Tibial nerve (tissue), 4 donors: ENCODE measurements around the gene DUSP1. TPM values are rescaled to one million over a fixed set of nuclear protein-coding genes. Genes with fewer than 3 reads are reported as not detected.
A peak's percentile ranks its signal among the peaks of the same experiment; 100 is the strongest.
"Not testable (repeated sequence)": the region's sequence is repeated elsewhere in the genome, so short reads cannot be mapped to it uniquely, and the experiment has no call there.

Experiments used
- DNase-seq, 2 donors: peaks; one replicate each; pipeline ENCODE4 v3.0.0-alpha.2; 2019; ENCODE audit warnings: low spot score in 2 of 2
- H3K27ac ChIP-seq, 4 donors: fragments of 200-600 bp; sonication (generic) in 3 of 4; one replicate each; pipeline ENCODE4 v1.5.1; 2017 to 2019; ENCODE audit warnings: mild to moderate bottlenecking in 1 of 4
- H3K27me3 ChIP-seq, 2 donors: fragments of 200-600 bp; sonication (generic) in 1 of 2; one replicate each; pipeline versions ENCODE4 v1.5.1 to v1.6.0; 2017 to 2019
- H3K36me3 ChIP-seq, 3 donors: fragments of 200-600 bp; sonication (generic); one replicate each; pipeline ENCODE4 v1.5.1; 2018 to 2019
- H3K4me1 ChIP-seq, 4 donors: fragments of 200-600 bp; sonication (generic) in 3 of 4; one replicate each; pipeline ENCODE4 v1.5.1; 2017 to 2019
- H3K4me3 ChIP-seq, 4 donors: fragments of 200-600 bp; sonication (generic) in 3 of 4; one replicate each; pipeline ENCODE4 v1.5.1; 2017 to 2019; ENCODE audit warnings: mild to moderate bottlenecking in 1 of 4, moderate library complexity in 1 of 4
- H3K9me3 ChIP-seq, 4 donors: fragments of 200-600 bp; sonication (generic) in 3 of 4; one replicate each; pipeline ENCODE4 v1.5.1; 2017 to 2019
- CTCF ChIP-seq, 5 experiments: fragments of 200-600 bp in 3 of 5; fragments of 450-650 bp in 2 of 5; sonication (generic) in 3 of 5; IDR thresholded peaks; one replicate each; pipeline ENCODE4 v1.5.1; 2016 to 2019; ENCODE audit warnings: antibody characterized with exemption in 5 of 5, mild to moderate bottlenecking in 3 of 5, moderate library complexity in 2 of 5
- EP300 ChIP-seq, 2 donors: sonication (generic); formaldehyde crosslinking; IDR thresholded peaks; one replicate each; pipeline ENCODE4 v1.6.1; 2017; ENCODE audit warnings: antibody characterized with exemption in 2 of 2, mild to moderate bottlenecking in 1 of 2
- POLR2A ChIP-seq, 2 donors: fragments of 450-650 bp; IDR thresholded peaks; one replicate each; pipeline ENCODE4 v1.6.1; 2017; ENCODE audit warnings: antibody characterized with exemption in 2 of 2, mild to moderate bottlenecking in 2 of 2, moderate library complexity in 2 of 2
- WGBS, 2 donors: methylation state at CpG; one replicate each; pipeline ENCODE4 v1.1.5; 2018; 5-methylcytosine and 5-hydroxymethylcytosine counted together
- total RNA-seq, 4 donors: library from RNA; depleted of rRNA; stranded (reverse); fragments of >200 nt; gene quantifications; one replicate each; pipeline ENCODE4 v1.1.0, GENCODE V29; 2016

DUSP1 gene
- total RNA-seq, 4 donors from 2014 or later, result 1,787 to 2,412 (median 1,885) TPM

DNA sequence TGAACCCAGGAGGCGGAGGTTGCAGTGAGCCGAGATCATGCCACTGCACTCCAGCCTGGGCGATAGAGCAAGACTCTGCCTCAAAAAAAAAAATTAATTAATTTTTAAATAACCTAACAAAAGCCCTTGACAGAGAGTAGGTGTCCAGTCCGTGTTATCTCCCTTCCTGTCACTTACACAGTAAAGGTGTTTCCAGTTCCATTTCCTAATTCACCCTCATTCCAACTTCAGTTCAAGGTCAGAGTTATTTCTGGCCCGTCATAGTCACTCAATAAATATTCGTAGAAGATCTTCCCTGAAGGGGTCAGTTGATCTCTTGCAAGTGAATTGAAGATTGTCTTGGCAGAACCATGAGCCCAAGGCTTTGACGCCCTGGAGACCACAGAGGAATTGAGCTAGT lies 46.7 kb upstream of the DUSP1 start:
- no peaks in the 10 kb centered on the region for H3K36me3 ChIP-seq
- WGBS, 2 donors, result 80 to 87% methylated on average over 7 of the region's 7 CpGs
- DNase-seq, result no peak
- no peak for TF ChIP-seq EP300 (IDR thresholded peaks at IDR 0.05)
- no peak for TF ChIP-seq CTCF (IDR thresholded peaks at IDR 0.05)
- TF ChIP-seq POLR2A (IDR thresholded peaks at IDR 0.05), result no peak
- no peak overlapping the region for H3K27ac ChIP-seq
- no peak overlapping the region for H3K4me3 ChIP-seq
- no peaks in the 10 kb centered on the region for H3K27me3 ChIP-seq
- no peaks in the 10 kb centered on the region for H3K9me3 ChIP-seq
- no peaks in the 10 kb centered on the region for H3K4me1 ChIP-seq

DNA sequence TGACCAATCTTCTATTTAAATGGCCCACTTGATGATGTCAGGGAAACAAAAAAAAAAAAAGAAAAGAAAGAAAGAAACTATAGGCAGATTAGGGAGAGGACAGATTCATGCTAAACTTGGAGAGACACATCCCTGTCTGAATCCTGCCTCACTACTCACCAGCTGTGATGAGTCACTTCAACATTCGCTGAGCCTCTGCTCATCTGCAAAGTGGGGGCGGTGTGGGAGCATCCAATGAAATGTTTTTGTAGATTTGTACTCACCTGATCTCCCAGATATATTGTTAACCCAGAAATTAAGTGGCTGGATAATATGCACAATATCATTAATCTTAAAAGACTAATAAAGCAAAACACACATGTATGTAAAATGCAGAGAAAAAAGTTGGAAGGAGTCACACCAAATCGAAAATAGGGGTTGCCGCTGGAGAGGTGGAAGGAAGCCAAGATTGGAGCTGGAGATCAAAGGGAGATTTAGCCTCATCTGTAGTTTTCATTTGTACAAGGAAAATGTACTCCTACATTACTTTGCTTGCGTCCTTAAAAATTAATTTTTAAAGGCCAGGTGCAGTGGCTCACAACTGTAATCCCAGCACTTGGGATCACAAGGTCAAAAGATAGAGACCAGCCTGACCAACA lies 46.0 kb upstream of the DUSP1 start:
- WGBS, 2 donors, result 65 to 71% methylated on average over 5 of the region's 5 CpGs
- TF ChIP-seq EP300 (IDR thresholded peaks at IDR 0.05), result no peak
- Histone ChIP-seq H3K27me3 (no peaks in the 10 kb centered on the region), H3K27ac (no peak overlapping the region), H3K9me3 (no peaks in the 10 kb centered on the region), H3K36me3 (no peaks in the 10 kb centered on the region), H3K4me3 (no peak overlapping the region), H3K4me1 (no peaks in the 10 kb centered on the region)
- DNase-seq, result peak in 1 of 2 donors; percentile 9

DNA sequence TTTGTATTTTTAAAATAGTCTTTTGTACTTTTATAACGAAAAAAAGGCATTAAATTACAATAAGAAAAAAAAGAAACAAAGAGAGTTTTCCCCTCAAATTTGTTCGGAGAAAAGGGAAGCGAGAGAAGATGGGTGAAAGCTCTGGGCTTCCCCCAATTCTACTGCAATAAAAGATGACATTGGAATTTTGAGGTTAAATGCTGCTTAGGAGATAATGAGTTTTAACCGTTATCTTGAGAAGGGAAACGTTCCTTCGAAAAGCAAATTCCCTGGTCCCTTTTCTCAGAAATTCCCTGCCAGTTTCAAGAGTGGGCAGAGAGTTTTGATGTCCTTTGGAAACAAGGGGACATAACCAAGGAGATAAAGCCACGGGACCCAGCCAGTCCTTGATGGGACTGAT lies 44.6 kb upstream of the DUSP1 start:
- Histone ChIP-seq H3K4me1 (no peaks in the 10 kb centered on the region), H3K27me3 (no peaks in the 10 kb centered on the region), H3K4me3 (no peak overlapping the region), H3K36me3 (no peaks in the 10 kb centered on the region), H3K27ac (no peak overlapping the region), H3K9me3 (no peaks in the 10 kb centered on the region)
- no peak for DNase-seq
- WGBS, 2 donors, result 69 to 74% methylated on average over 7 of the region's 7 CpGs
- TF ChIP-seq EP300 (IDR thresholded peaks at IDR 0.05) (no peak), POLR2A (IDR thresholded peaks at IDR 0.05) (no peak), CTCF (IDR thresholded peaks at IDR 0.05) (no peak)

GRCh38 chr5:172810996-172811395 lies 40.0 kb upstream of the DUSP1 start:
- not testable (repeated sequence) for H3K27me3 ChIP-seq, H3K4me3 ChIP-seq, H3K27ac ChIP-seq, H3K36me3 ChIP-seq, DNase-seq, H3K4me1 ChIP-seq
- H3K9me3 ChIP-seq, result peaks cover 0 to 17% (median 0%) of the 10 kb centered on the region in 4 donors
- WGBS, 2 donors, result 89 to 93% methylated on average over 4 of the region's 4 CpGs

DNA sequence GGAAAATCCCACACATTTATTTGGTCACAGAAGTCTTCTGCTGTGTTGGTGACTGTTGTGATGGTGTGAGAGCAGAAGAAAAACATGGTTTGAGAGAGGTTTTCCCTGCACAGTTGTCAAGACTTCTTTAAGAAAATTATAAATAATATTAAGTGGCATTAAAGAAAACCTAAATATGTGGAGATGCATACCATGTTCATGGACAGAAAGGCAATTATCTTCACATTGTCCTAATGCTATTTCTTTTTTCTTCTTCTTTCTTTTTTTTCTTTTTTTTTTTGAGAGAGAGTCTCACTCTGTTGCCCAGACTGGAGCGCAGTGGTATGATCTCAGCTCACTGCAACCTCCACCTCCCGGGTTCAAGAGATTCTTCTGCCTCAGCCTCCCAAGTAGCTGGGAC lies 38.8 kb upstream of the DUSP1 start:
- WGBS, 2 donors, result 96 to 100% methylated on average over 2 of the region's 2 CpGs
- no peak overlapping the region for H3K27ac ChIP-seq
- H3K4me1 ChIP-seq, result peaks cover 0 to 10% (median 0%) of the 10 kb centered on the region in 4 donors
- H3K4me3 ChIP-seq, result no peak overlapping the region
- no peak for DNase-seq
- peaks cover 0 to 17% (median 0%) of the 10 kb centered on the region in 4 donors for H3K9me3 ChIP-seq
- H3K27me3 ChIP-seq, result no peaks in the 10 kb centered on the region
- TF ChIP-seq POLR2A (IDR thresholded peaks at IDR 0.05) (no peak), CTCF (IDR thresholded peaks at IDR 0.05) (no peak), EP300 (IDR thresholded peaks at IDR 0.05) (no peak)
- no peaks in the 10 kb centered on the region for H3K36me3 ChIP-seq

- Histone ChIP-seq H3K27ac (peak overlapping the region in 3 of 4 donors; percentile 80 to 86 (median 84)), H3K4me3 (peak overlapping the region in 3 of 4 donors; percentile 14 to 28 (median 25)), H3K9me3 (peaks cover 0 to 17% (median 0%) of the 10 kb centered on the region in 4 donors), H3K36me3 (no peaks in the 10 kb centered on the region), H3K4me1 (peaks cover 0 to 10% (median 0%) of the 10 kb centered on the region in 4 donors), H3K27me3 (no peaks in the 10 kb centered on the region)
- no peak for TF ChIP-seq EP300 (IDR thresholded peaks at IDR 0.05)
- TF ChIP-seq CTCF (IDR thresholded peaks at IDR 0.05), result no peak
- no peak for TF ChIP-seq POLR2A (IDR thresholded peaks at IDR 0.05)
- WGBS, 2 donors, result 87 to 89% methylated on average over 11 of the region's 11 CpGs
- no peak for DNase-seq
Measured at GRCh38 chr5:172807766-172808311, 36.8 kb upstream of the DUSP1 start.
